Lower leg skin (tissue), 3 donors: ENCODE measurements around the gene PDE7B.

Experiments used
- POLR2A ChIP-seq, 2 donors: fragments of 450-650 bp; IDR thresholded peaks; one replicate each; pipeline ENCODE4 v1.6.1; 2016 to 2017; ENCODE audit warnings: antibody characterized with exemption in 2 of 2, mild to moderate bottlenecking in 1 of 2, moderate library complexity in 1 of 2
- TF ChIP-seq, protein P1 (sequence below), 3 donors: fragments of 450-650 bp; IDR thresholded peaks; one replicate each; pipeline ENCODE4 v1.5.1; 2016; ENCODE audit warnings: antibody characterized with exemption in 3 of 3, mild to moderate bottlenecking in 3 of 3, moderate library complexity in 2 of 3

DNA sequence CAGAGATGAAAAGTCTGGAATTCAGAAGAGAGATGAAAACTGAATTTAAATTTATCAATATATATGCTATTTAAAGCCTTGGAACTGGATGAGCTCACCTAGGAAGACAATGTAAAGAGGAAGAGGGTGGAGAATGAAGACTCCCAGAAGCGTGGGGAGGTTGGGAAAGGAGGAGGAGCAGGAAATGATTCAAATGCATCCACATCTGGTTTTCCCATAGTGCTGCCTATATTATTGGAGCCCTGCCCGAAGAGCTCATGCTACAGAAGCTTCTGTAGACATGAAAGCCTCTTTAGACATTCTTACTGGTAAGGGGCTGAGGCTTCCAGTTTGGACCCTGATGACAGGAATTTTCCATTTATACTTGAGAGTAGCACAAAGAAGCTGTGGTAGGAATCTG, 19.2 kb downstream of the PDE7B start:
- TF ChIP-seq POLR2A (IDR thresholded peaks at IDR 0.05): no peak
- TF ChIP-seq, protein P1, sequence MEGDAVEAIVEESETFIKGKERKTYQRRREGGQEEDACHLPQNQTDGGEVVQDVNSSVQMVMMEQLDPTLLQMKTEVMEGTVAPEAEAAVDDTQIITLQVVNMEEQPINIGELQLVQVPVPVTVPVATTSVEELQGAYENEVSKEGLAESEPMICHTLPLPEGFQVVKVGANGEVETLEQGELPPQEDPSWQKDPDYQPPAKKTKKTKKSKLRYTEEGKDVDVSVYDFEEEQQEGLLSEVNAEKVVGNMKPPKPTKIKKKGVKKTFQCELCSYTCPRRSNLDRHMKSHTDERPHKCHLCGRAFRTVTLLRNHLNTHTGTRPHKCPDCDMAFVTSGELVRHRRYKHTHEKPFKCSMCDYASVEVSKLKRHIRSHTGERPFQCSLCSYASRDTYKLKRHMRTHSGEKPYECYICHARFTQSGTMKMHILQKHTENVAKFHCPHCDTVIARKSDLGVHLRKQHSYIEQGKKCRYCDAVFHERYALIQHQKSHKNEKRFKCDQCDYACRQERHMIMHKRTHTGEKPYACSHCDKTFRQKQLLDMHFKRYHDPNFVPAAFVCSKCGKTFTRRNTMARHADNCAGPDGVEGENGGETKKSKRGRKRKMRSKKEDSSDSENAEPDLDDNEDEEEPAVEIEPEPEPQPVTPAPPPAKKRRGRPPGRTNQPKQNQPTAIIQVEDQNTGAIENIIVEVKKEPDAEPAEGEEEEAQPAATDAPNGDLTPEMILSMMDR (IDR thresholded peaks at IDR 0.05): no peak
